Measurements from ENCODE around the gene SSNA1. TPM values are rescaled to one million over a fixed set of nuclear protein-coding genes. Genes with fewer than 3 reads are reported as not detected.

SSNA1 gene
- total RNA-seq, 1 donor from 2014 or later = 58.1 TPM

- Mint-ChIP-seq H3K9me3 (ENCODE audit: unreplicated experiment) (no peaks in the 10 kb centered on the region), H3K4me3 (ENCODE audit: unreplicated experiment) (no peak within 1 kb of the TSS), H3K36me3 (ENCODE audit: unreplicated experiment) (no peaks in the 10 kb centered on the region), H3K27me3 (ENCODE audit: unreplicated experiment) (no peaks in the 10 kb centered on the region), H3K4me1 (ENCODE audit: unreplicated experiment) (peaks cover 10% of the 10 kb centered on the region), H3K27ac (ENCODE audit: unreplicated experiment) (peak within 1 kb of the TSS; percentile 25)
- TF ChIP-seq, protein P1, sequence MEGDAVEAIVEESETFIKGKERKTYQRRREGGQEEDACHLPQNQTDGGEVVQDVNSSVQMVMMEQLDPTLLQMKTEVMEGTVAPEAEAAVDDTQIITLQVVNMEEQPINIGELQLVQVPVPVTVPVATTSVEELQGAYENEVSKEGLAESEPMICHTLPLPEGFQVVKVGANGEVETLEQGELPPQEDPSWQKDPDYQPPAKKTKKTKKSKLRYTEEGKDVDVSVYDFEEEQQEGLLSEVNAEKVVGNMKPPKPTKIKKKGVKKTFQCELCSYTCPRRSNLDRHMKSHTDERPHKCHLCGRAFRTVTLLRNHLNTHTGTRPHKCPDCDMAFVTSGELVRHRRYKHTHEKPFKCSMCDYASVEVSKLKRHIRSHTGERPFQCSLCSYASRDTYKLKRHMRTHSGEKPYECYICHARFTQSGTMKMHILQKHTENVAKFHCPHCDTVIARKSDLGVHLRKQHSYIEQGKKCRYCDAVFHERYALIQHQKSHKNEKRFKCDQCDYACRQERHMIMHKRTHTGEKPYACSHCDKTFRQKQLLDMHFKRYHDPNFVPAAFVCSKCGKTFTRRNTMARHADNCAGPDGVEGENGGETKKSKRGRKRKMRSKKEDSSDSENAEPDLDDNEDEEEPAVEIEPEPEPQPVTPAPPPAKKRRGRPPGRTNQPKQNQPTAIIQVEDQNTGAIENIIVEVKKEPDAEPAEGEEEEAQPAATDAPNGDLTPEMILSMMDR (IDR thresholded peaks at IDR 0.05) = peak; percentile 89
- peak; percentile 91 for DNase-seq (ENCODE audit: extremely low spot score, unreplicated experiment)
Observed at GRCh38 chr9:137227054-137227852, 38.8 kb downstream of the SSNA1 start, which contains the start of gene RNF224. RNF224 (plus strand) TSS chr9:137227502; CDS start chr9:137228336, 834 bp downstream.

- H3K9me3 Mint-ChIP-seq (ENCODE audit: unreplicated experiment) = no peaks in the 10 kb centered on the region
- peak overlapping the region; percentile 25 for H3K27ac Mint-ChIP-seq (ENCODE audit: unreplicated experiment)
- TF ChIP-seq, protein P1 (IDR thresholded peaks at IDR 0.05) = no peak
- H3K27me3 Mint-ChIP-seq (ENCODE audit: unreplicated experiment) = no peaks in the 10 kb centered on the region
- H3K4me1 Mint-ChIP-seq (ENCODE audit: unreplicated experiment) = peaks cover 8% of the 10 kb centered on the region
- no peaks in the 10 kb centered on the region for H3K36me3 Mint-ChIP-seq (ENCODE audit: unreplicated experiment)
- DNase-seq (ENCODE audit: extremely low spot score, unreplicated experiment) = no peak
- H3K4me3 Mint-ChIP-seq (ENCODE audit: unreplicated experiment) = no peak overlapping the region
Observed at GRCh38 chr9:137227853-137228505, 39.5 kb downstream of the SSNA1 start.

DNA sequence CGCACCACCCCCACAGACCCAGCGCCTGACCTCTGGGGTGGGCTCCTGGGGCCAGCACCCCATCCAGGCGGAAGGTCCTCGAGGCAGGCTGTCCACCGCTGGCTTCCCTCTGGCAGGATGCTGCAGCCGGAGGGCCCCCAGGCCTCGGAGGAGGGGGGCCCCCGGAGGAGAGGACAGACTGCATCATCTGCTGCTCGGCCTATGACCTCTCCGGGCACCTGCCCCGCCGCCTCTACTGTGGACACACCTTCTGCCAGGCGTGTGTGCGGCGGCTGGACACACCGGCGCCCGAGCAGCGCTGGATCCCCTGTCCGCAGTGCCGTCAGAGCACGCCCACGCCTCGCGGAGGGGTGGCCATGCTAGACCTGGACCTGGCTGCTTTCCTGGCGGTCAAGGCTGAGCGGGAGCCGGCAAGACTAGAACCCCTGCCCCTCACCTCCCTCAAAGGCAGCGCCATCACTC is 40.1 kb downstream of the SSNA1 start:
- Mint-ChIP-seq H3K36me3 (ENCODE audit: unreplicated experiment) (no peaks in the 10 kb centered on the region), H3K4me3 (ENCODE audit: unreplicated experiment) (no peak overlapping the region), H3K9me3 (ENCODE audit: unreplicated experiment) (no peaks in the 10 kb centered on the region), H3K4me1 (ENCODE audit: unreplicated experiment) (peaks cover 6% of the 10 kb centered on the region), H3K27me3 (ENCODE audit: unreplicated experiment) (no peaks in the 10 kb centered on the region), H3K27ac (ENCODE audit: unreplicated experiment) (no peak overlapping the region)
- no peak for DNase-seq (ENCODE audit: extremely low spot score, unreplicated experiment)
- TF ChIP-seq, protein P1 (IDR thresholded peaks at IDR 0.05) = no peak

GRCh38 chr9:137228968-137229896 is 40.8 kb downstream of the SSNA1 start:
- TF ChIP-seq, protein P1 (IDR thresholded peaks at IDR 0.05) = no peak
- no peak overlapping the region for H3K27ac Mint-ChIP-seq (ENCODE audit: unreplicated experiment)
- no peaks in the 10 kb centered on the region for H3K36me3 Mint-ChIP-seq (ENCODE audit: unreplicated experiment)
- H3K27me3 Mint-ChIP-seq (ENCODE audit: unreplicated experiment) = no peaks in the 10 kb centered on the region
- no peak for DNase-seq (ENCODE audit: extremely low spot score, unreplicated experiment)
- no peak overlapping the region for H3K4me3 Mint-ChIP-seq (ENCODE audit: unreplicated experiment)
- H3K9me3 Mint-ChIP-seq (ENCODE audit: unreplicated experiment) = no peaks in the 10 kb centered on the region
- peaks cover 4% of the 10 kb centered on the region for H3K4me1 Mint-ChIP-seq (ENCODE audit: unreplicated experiment)

Data from osteocyte (in vitro differentiated cells).